Activated CD4-positive, alpha-beta T cell treated with anti-CD3 and anti-CD28 coated beads, Interleukin-2, amount 50 U/mL, for 4 hours (primary cell): ENCODE results near the gene MARVELD1.
A peak's percentile ranks its signal among the peaks of the same experiment; 100 is the strongest.

Experiments used
- DNase-seq, 2 experiments: peaks; one replicate each; pipeline ENCODE4 v3.0.0-alpha.2; 2020

The MARVELD1 gene

GRCh38 chr10:97759158-97759887, 45.8 kb downstream of the MARVELD1 start:
- peak; percentile 34 to 35 for DNase-seq

GRCh38 chr10:97759946-97760345, 46.4 kb downstream of the MARVELD1 start:
- no peak for DNase-seq

- DNase-seq: no peak
Observed at GRCh38 chr10:97760461-97761257, 47.1 kb downstream of the MARVELD1 start.

GRCh38 chr10:97761331-97761865, 47.9 kb downstream of the MARVELD1 start:
- no peak for DNase-seq

GRCh38 chr10:97762056-97762455, 48.5 kb downstream of the MARVELD1 start:
- DNase-seq: no peak

- no peak for DNase-seq
Observed at GRCh38 chr10:97762816-97763215, 49.3 kb downstream of the MARVELD1 start.

- DNase-seq: no peak
Observed at GRCh38 chr10:97763411-97763810, 49.9 kb downstream of the MARVELD1 start.

GRCh38 chr10:97763947-97764346, 50.4 kb downstream of the MARVELD1 start:
- no peak for DNase-seq

GRCh38 chr10:97764519-97764931, 51.0 kb downstream of the MARVELD1 start:
- no peak for DNase-seq

- no peak for DNase-seq
Observed at GRCh38 chr10:97765201-97765600, 51.7 kb downstream of the MARVELD1 start.

GRCh38 chr10:97766106-97766810, 52.7 kb downstream of the MARVELD1 start:
- no peak for DNase-seq

- no peak for DNase-seq
Observed at GRCh38 chr10:97766996-97767924, 53.7 kb downstream of the MARVELD1 start.
